BLaER1 (cell line): Measurements from ENCODE around the gene RASSF1.
A peak's percentile ranks its signal among the peaks of the same experiment; 100 is the strongest.

Experiments used
- H3K27ac ChIP-seq: shearing (Covaris generic); formaldehyde crosslinking; 2 replicates; pipeline ENCODE4 v1.8.1; 2022
- H3K27me3 ChIP-seq: shearing (Covaris generic); formaldehyde crosslinking; 2 replicates; pipeline ENCODE4 v1.8.1; 2022
- H3K36me3 ChIP-seq: shearing (Covaris generic); formaldehyde crosslinking; 2 replicates; pipeline ENCODE4 v1.8.1; 2022
- H3K4me1 ChIP-seq: shearing (Covaris generic); formaldehyde crosslinking; 2 replicates; pipeline ENCODE4 v1.8.1; 2022
- H3K4me2 ChIP-seq: shearing (Covaris generic); formaldehyde crosslinking; 2 replicates; pipeline ENCODE4 v1.8.1; 2022
- H3K4me3 ChIP-seq: shearing (Covaris generic); formaldehyde crosslinking; 2 replicates; pipeline ENCODE4 v1.8.1; 2022
- H3K9ac ChIP-seq: shearing (Covaris generic); formaldehyde crosslinking; 2 replicates; pipeline ENCODE4 v1.8.1; 2022
- H3K9me3 ChIP-seq: shearing (Covaris generic); formaldehyde crosslinking; 2 replicates; pipeline ENCODE4 v1.8.1; 2022
- H4K20me1 ChIP-seq: shearing (Covaris generic); formaldehyde crosslinking; 2 replicates; pipeline ENCODE4 v1.8.1; 2022
- Cebpa-rat ChIP-seq: shearing (Covaris generic); IDR thresholded peaks from 2 replicates; pipeline ENCODE4 v1.8.1; 2022

Gene RASSF1

DNA sequence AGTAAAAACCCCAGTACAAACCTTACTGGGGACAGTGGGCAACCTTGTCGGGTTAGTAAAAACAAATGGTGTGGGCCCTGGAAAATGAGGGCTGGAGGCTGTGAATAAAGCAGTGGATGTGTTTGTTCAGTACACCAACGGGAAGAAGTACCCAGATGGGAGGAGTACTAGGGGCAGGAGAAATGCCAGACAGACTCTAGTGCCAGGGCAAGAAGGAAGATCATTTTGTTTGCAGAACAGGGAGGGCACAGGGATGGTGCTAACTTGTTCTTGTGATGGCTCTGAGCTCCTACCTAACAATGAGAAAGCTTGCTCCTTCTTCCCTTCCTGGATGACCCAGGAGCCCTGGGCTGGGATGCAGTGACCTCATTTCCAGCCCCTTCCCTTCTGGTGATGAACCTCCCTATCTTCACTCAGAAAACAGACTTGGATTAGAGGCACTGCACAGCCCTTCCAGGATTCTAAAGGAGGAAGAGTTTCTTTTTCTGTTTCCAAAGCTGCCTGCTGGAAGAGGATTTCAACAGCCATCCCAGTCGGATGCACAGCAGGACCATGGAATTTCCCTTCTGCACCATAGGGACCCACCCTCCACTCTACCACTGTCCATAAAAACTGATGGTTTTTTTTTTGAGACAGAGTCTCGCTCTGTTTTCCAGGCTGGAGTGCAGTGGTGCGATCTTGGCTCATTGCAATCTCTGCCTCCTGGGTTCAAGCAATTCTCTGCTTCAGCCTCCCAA lies 6.1 kb downstream of the RASSF1 start:
- peaks cover 50% of the 10 kb centered on the region for H3K4me1 ChIP-seq
- peak overlapping the region; percentile 94 for H3K9ac ChIP-seq
- no peaks in the 10 kb centered on the region for H3K9me3 ChIP-seq
- peak overlapping the region; percentile 95 for H3K4me2 ChIP-seq
- peaks cover 76% of the 10 kb centered on the region for H4K20me1 ChIP-seq
- peaks cover 67% of the 10 kb centered on the region for H3K36me3 ChIP-seq
- H3K4me3 ChIP-seq, result no peak overlapping the region; the same call in 1 of the 2 replicates
- TF ChIP-seq Cebpa-rat, result no peak
- peak overlapping the region; percentile 32; the same call in 1 of the 2 replicates for H3K27ac ChIP-seq
- H3K27me3 ChIP-seq, result peaks cover 1% of the 10 kb centered on the region; the same call in 1 of the 2 replicates

DNA sequence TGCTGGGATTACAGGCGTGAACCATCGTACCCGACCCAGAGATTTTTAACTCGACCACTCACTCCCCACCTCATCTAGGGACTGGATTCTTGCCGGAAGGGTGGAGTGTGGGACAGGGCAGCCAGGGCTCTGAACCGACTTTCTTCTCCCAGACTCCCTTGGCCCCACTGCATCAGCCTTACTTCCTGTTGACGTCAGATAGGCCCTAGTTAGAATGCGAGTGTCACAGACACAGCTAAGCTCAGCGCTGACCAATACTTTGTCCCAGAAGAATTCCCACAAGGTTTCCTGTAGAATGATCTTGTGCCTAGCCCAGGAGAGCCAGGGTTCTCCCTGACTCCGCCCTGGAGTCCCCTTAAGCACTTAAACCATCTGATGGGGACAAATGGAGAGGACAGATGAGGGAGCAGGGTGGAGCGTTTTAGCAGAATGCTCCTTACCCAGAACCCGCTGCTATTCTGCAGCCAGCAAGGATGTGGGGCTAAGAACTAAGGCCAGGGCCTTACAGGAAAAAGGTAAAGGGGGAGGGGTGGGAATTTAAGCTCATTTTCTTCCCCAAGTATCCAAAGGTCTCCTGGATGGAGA lies 6.8 kb downstream of the RASSF1 start:
- Histone ChIP-seq H3K27me3 (no peaks in the 10 kb centered on the region), H3K4me2 (peak overlapping the region; percentile 95), H4K20me1 (peaks cover 79% of the 10 kb centered on the region), H3K9me3 (no peaks in the 10 kb centered on the region), H3K4me3 (no peak overlapping the region), H3K36me3 (peaks cover 72% of the 10 kb centered on the region), H3K27ac (peak overlapping the region; percentile 32; the same call in 1 of the 2 replicates), H3K9ac (peak overlapping the region; percentile 94), H3K4me1 (peaks cover 47% of the 10 kb centered on the region)
- TF ChIP-seq Cebpa-rat, result no peak

DNA sequence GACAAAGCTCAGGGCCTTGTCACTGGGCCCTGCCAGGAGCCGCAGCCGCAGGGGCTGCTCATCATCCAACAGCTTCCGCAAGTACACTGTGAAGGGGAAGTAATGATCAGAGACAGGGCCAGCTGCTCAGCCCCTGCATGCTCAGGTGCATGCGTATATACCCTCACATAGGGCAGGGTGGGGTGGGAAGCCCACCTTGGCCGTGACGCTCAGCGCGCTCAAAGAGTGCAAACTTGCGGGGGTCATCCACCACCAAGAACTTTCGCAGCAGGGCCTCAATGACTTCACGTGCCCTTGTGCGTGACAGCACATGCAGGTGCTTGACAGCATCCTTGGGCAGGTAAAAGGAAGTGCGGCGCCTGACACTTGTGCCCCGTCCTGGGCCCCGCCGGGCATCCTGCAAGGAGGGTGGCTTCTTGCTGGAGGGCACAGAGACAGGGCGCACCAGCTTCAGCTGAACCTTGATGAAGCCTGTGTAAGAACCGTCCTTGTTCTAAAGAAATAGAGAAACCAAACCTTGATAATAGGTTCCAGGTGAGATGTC lies 9.2 kb downstream of the RASSF1 start:
- Histone ChIP-seq H3K9ac (no peak overlapping the region), H3K4me1 (peaks cover 55% of the 10 kb centered on the region), H3K27ac (no peak overlapping the region), H3K4me3 (no peak overlapping the region), H3K4me2 (no peak overlapping the region), H3K36me3 (peaks cover 76% of the 10 kb centered on the region), H3K9me3 (no peaks in the 10 kb centered on the region), H3K27me3 (no peaks in the 10 kb centered on the region), H4K20me1 (peaks cover 85% of the 10 kb centered on the region)
- TF ChIP-seq Cebpa-rat, result no peak

DNA sequence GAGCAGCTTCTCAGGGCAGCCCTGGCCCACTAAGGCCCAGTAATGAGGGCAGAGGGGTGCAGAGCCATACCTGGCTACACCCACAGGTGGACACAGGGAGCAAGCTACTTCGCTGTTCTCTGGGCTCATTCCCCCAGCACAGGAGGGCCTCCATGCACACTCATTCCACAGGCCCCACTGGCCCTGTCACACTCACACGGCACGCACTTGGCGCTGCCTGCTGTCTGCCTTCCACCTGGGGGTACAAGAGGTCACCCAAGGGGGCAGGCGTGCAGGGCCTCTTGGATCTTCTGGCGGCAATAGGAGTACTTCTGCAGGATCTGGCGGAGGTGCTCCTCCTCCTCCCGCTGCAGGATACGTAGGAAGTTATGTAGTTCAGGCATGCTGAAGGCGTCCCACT lies 10.3 kb downstream of the RASSF1 start:
- Histone ChIP-seq H3K36me3 (peaks cover 78% of the 10 kb centered on the region), H3K27me3 (no peaks in the 10 kb centered on the region), H3K9ac (no peak overlapping the region), H3K4me2 (no peak overlapping the region), H3K27ac (no peak overlapping the region), H4K20me1 (peaks cover 74% of the 10 kb centered on the region), H3K4me3 (no peak overlapping the region), H3K9me3 (no peaks in the 10 kb centered on the region), H3K4me1 (peaks cover 44% of the 10 kb centered on the region)
- TF ChIP-seq Cebpa-rat, result no peak

DNA sequence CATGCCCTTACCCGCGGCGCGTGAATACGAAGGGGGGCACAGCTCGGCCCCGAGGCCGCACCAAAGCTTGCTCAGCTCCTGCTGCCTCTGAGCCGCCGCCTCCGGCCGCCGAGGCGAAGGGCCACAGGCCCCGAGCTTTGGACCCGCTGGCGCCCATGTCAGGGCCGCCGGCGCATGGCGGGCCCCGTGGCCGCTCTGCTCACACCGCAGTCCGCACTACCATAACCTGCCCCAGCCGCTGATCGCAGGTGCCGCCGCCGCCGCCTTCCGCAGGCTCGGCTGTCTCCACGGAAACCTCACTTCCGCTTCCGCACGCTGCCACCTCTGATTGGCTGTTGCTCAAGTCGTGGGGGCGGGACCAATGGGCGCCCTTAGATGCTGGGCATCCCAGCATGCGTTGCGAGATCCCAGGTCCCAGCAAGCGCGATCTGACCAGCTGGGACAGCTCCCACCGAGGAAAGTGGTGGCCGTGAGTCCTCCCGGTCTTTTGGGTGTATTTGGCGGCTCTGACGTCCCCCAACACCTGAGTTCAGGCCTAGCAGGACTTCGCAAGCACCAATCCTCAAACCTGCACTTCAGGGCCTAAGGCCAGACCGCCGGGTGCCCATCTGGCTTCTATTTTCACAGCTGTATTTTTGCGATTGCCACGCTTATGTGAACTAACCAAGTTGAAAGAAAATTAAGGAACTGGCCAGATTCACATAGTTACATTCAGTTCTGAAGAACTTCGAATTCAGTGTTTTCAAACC lies 12.5 kb downstream of the RASSF1 start, which contains the start of gene TUSC2:
TSS of gene TUSC2 (minus strand) at position 281 of the 749 bp plus-strand sequence. CDS start at position 157, 124 bp downstream.
- Histone ChIP-seq H4K20me1 (peaks cover 52% of the 10 kb centered on the region), H3K9me3 (no peaks in the 10 kb centered on the region), H3K4me2 (peak within 1 kb of the TSS; percentile 98), H3K36me3 (peaks cover 73% of the 10 kb centered on the region), H3K4me1 (peaks cover 35% of the 10 kb centered on the region), H3K9ac (peak within 1 kb of the TSS; percentile 90), H3K4me3 (peak within 1 kb of the TSS; percentile 87), H3K27me3 (no peaks in the 10 kb centered on the region), H3K27ac (peak within 1 kb of the TSS; percentile 87)
- TF ChIP-seq Cebpa-rat, result no peak

DNA sequence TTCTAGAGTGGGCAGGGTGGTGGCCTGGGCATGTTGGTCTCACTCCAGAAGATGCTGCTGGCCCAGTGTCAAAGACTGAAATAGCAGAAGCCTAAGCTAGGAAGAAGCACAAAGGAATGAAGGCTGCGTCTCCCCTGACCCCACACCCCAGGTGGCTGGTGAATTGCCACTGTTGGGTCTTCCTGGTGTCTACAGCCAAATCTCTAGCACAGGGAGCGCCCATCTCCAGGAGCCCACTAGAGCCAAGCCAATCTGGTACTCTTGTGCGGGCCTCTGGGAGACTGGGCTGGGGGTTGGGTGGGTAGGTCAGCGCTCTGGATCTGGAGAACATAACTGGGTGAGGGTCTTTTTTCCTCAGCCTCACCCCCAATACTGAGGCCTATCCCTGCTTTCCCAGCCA lies 13.5 kb downstream of the RASSF1 start:
- peak overlapping the region; percentile 87 for H3K27ac ChIP-seq
- peak overlapping the region; percentile 87 for H3K4me3 ChIP-seq
- peak overlapping the region; percentile 90 for H3K9ac ChIP-seq
- TF ChIP-seq Cebpa-rat, result no peak
- H3K4me2 ChIP-seq, result peak overlapping the region; percentile 98
- no peaks in the 10 kb centered on the region for H3K9me3 ChIP-seq
- no peaks in the 10 kb centered on the region for H3K27me3 ChIP-seq
- H3K4me1 ChIP-seq, result peaks cover 43% of the 10 kb centered on the region
- H4K20me1 ChIP-seq, result peaks cover 42% of the 10 kb centered on the region
- peaks cover 63% of the 10 kb centered on the region for H3K36me3 ChIP-seq

DNA sequence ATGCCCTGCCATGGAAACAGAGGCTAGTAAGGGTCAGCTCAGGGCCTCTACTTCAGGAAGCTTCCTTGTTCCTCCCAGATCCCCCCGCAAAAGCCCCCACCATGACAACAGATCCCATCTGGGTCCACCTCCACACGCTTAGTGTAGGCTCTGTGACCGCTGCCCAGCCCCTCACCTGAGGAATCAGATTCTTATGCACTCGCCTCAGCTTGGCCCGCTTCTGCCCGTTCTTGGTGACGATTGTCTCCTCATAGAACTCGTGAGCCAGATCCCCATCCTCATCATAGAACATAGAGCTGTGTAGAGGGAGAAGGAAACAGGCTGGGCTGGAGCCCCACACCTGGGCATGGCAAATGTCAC lies 14.5 kb downstream of the RASSF1 start:
- peaks cover 33% of the 10 kb centered on the region for H4K20me1 ChIP-seq
- H3K4me2 ChIP-seq, result no peak overlapping the region
- peaks cover 53% of the 10 kb centered on the region for H3K36me3 ChIP-seq
- H3K4me1 ChIP-seq, result peaks cover 47% of the 10 kb centered on the region
- H3K9ac ChIP-seq, result 0 out of 2 replicates have a peak overlapping the region, but pooled peaks have one; percentile 24
- no peak overlapping the region for H3K4me3 ChIP-seq
- H3K27ac ChIP-seq, result no peak overlapping the region
- no peak for TF ChIP-seq Cebpa-rat
- H3K9me3 ChIP-seq, result no peaks in the 10 kb centered on the region
- no peaks in the 10 kb centered on the region for H3K27me3 ChIP-seq

DNA sequence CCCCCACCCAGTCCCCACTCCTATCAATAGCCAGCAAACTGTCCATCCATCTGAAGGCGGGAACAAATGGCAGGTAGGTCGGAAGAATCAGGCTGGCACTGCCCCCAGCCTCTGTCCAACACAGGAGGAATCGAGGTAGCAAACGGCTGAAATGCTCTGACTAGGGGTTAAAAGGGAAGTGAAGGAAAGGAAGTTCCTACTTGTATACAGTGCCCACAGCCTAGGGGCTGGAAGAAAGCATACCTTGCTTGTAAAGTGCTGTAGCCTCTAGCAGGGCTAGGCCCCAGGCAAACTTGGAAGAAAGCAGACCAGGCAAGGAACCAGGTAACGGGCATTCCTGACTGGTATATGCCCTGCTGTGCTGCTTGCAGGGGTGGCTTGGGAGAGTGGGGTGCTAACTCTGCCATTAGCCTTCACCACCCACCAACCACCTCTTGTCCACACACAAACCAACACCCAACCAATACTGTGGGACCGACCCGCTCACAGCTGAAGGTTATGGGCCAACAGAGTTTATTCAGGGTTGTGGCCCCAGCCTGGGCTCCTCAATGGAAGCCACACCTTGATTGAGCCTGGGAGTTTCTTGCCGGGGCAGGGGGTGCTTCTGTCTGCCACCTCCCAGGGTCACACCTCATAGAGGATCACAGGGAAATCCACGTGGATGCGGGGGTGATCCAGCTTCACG lies 15.0 kb downstream of the RASSF1 start:
- Histone ChIP-seq H3K9ac (0 out of 2 replicates have a peak overlapping the region, but pooled peaks have one; percentile 24), H3K4me3 (no peak overlapping the region), H3K4me1 (peaks cover 47% of the 10 kb centered on the region), H3K27ac (no peak overlapping the region), H3K4me2 (no peak overlapping the region), H3K36me3 (peaks cover 48% of the 10 kb centered on the region), H3K9me3 (no peaks in the 10 kb centered on the region), H4K20me1 (peaks cover 27% of the 10 kb centered on the region), H3K27me3 (no peaks in the 10 kb centered on the region)
- no peak for TF ChIP-seq Cebpa-rat

DNA sequence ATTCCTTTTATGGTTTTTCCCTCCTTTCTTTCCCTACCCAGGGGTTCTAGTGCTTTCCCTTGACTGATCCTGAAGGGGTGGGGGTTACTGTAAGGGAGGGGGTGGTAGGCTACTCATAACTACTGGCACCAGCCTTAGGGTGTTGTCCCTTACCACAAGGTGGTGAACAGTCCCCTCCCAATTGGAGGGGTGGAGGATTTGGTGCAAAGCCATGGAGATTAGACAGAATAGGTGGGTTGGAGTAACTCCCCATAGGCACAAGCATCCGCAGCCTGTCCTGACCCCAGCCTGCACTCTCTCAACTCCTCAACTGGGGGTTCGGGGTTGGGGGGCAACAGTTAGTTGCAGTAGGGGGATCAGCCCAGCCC lies 15.5 kb downstream of the RASSF1 start:
- Histone ChIP-seq H3K4me1 (peaks cover 52% of the 10 kb centered on the region), H3K27ac (no peak overlapping the region), H3K9me3 (no peaks in the 10 kb centered on the region), H3K4me2 (no peak overlapping the region), H3K27me3 (no peaks in the 10 kb centered on the region), H3K36me3 (peaks cover 43% of the 10 kb centered on the region), H4K20me1 (peaks cover 26% of the 10 kb centered on the region), H3K9ac (no peak overlapping the region), H3K4me3 (no peak overlapping the region)
- TF ChIP-seq Cebpa-rat, result no peak
